HG03135 (cell line): ENCODE measurements around the gene B3GALT6.

Source experiments
- ATAC-seq: cut with Tn5 transposase; IDR thresholded peaks from one replicate; pipeline ENCODE4 v1.9.1; 2021; ENCODE audit warnings: mild to moderate bottlenecking, moderate library complexity; ENCODE audit not compliant: unreplicated experiment

B3GALT6 gene

GRCh38 chr1:1281533-1282321 is 49.7 kb downstream of the B3GALT6 start:
- ATAC-seq = no peak

GRCh38 chr1:1282998-1283397 is 51.0 kb downstream of the B3GALT6 start:
- no peak for ATAC-seq

- ATAC-seq = no peak
Observed at GRCh38 chr1:1283821-1284220, 51.8 kb downstream of the B3GALT6 start.
